Neural cell (in vitro differentiated cells): ENCODE measurements around the gene GFER. TPM values are rescaled to one million over a fixed set of nuclear protein-coding genes. Genes with fewer than 3 reads are reported as not detected.

Experiments used
- H2AFZ ChIP-seq: fragments of 200-600, 300-800 bp; sonication (generic), shearing (Covaris generic); 2 replicates; pipeline ENCODE4 v1.6.0; 2014; ENCODE audit warnings: low read depth, mild to moderate bottlenecking, antibody characterized with exemption, low read length, moderate library complexity
- H3F3A ChIP-seq: fragments of 200-600 bp; shearing (Covaris generic); 2 replicates; pipeline ENCODE4 v1.6.1; 2016; ENCODE audit warnings: mild to moderate bottlenecking, moderate library complexity, mixed read lengths, antibody characterized with exemption, low read length; ENCODE audit not compliant: insufficient read depth, poor library complexity, severe bottlenecking
- H3K27ac ChIP-seq: fragments of 200-600, 300-800 bp; sonication (generic), shearing (Covaris generic); 2 replicates; pipeline ENCODE4 v1.5.1; 2014; ENCODE audit warnings: mild to moderate bottlenecking, low read length, moderate library complexity
- H3K27me3 ChIP-seq: fragments of 300-800, 200-600 bp; sonication (generic), shearing (Covaris generic); 2 replicates; pipeline ENCODE4 v1.6.0; 2014; ENCODE audit warnings: mild to moderate bottlenecking, low read depth, low read length, moderate library complexity; ENCODE audit not compliant: insufficient read depth
- H3K36me3 ChIP-seq: fragments of 300-800, 200-600 bp; sonication (generic), shearing (Covaris generic); 2 replicates; pipeline ENCODE4 v1.5.1; 2014; ENCODE audit warnings: mild to moderate bottlenecking, antibody characterized with exemption, low read length, moderate library complexity; ENCODE audit not compliant: insufficient read depth
- H3K4me2 ChIP-seq: fragments of 300-800, 200-600 bp; sonication (generic), shearing (Covaris generic); 2 replicates; pipeline ENCODE4 v1.6.0; 2014; ENCODE audit warnings: mild to moderate bottlenecking, low read length
- H3K4me3 ChIP-seq: fragments of 300-800, 200-600 bp; sonication (generic), shearing (Covaris generic); 2 replicates; pipeline ENCODE4 v1.5.1; 2014; ENCODE audit warnings: mild to moderate bottlenecking, low read length, moderate library complexity
- H3K79me2 ChIP-seq: fragments of 200-600 bp; shearing (Covaris generic); replicated peaks from 2 replicates; pipeline ENCODE4 v1.6.0; 2014; ENCODE audit warnings: mild to moderate bottlenecking, low read length, moderate library complexity; ENCODE audit not compliant: insufficient read depth
- H3K9ac ChIP-seq: fragments of 300-800, 200-600 bp; sonication (generic), shearing (Covaris generic); 2 replicates; pipeline ENCODE4 v1.6.1; 2016; ENCODE audit warnings: mild to moderate bottlenecking, low read length, mixed read lengths
- H3K9me2 ChIP-seq: fragments of 200-600 bp; shearing (Covaris generic); 2 replicates; pipeline ENCODE4 v1.6.1; 2016; ENCODE audit warnings: mild to moderate bottlenecking, low read length, mixed read lengths; ENCODE audit not compliant: insufficient read depth
- H3K9me3 ChIP-seq: fragments of 200-600, 300-800 bp; sonication (generic), shearing (Covaris generic); 2 replicates; pipeline ENCODE4 v1.6.1; 2016; ENCODE audit warnings: mild to moderate bottlenecking, mixed run types, low read length, moderate library complexity, mixed read lengths
- H4K20me1 ChIP-seq: fragments of 200-600 bp; shearing (Covaris generic); 2 replicates; pipeline ENCODE4 v1.6.1; 2016; ENCODE audit warnings: mild to moderate bottlenecking, mixed run types; ENCODE audit not compliant: insufficient read depth
- CTCF ChIP-seq: fragments of 450-650 bp; IDR thresholded peaks from 2 replicates; pipeline ENCODE4 v1.5.1; 2014; ENCODE audit warnings: antibody characterized with exemption, mild to moderate bottlenecking, moderate library complexity; ENCODE audit not compliant: poor library complexity, severe bottlenecking
- EP300 ChIP-seq: fragments of 450-650 bp; conservative IDR thresholded peaks from 2 replicates; pipeline ENCODE4 v1.6.1; 2014; ENCODE audit warnings: antibody characterized with exemption, mild to moderate bottlenecking, moderate library complexity; ENCODE audit not compliant: poor library complexity, severe bottlenecking
- EZH2 ChIP-seq: fragments of 200-600, 300-800 bp; shearing (Covaris generic), sonication (generic); IDR thresholded peaks from 2 replicates; pipeline ENCODE4 v1.6.1; 2014; ENCODE audit warnings: antibody characterized with exemption, low read length, borderline replicate concordance, mild to moderate bottlenecking; ENCODE audit not compliant: insufficient read depth, poor library complexity, severe bottlenecking
- MXI1 ChIP-seq: fragments of 450-650 bp; conservative IDR thresholded peaks from 2 replicates; pipeline ENCODE4 v1.6.1; 2014; ENCODE audit warnings: antibody characterized with exemption, mild to moderate bottlenecking; ENCODE audit not compliant: poor library complexity, severe bottlenecking
- POLR2AphosphoS5 ChIP-seq: IDR thresholded peaks from 2 replicates; pipeline ENCODE4 v1.6.1; 2012
- RAD21 ChIP-seq: fragments of 450-650 bp; conservative IDR thresholded peaks from 2 replicates; pipeline ENCODE4 v1.6.1; 2014; ENCODE audit warnings: antibody characterized with exemption, mild to moderate bottlenecking, moderate library complexity
- SMC3 ChIP-seq: fragments of 450-650 bp; conservative IDR thresholded peaks from 2 replicates; pipeline ENCODE4 v1.6.1; 2014; ENCODE audit warnings: antibody characterized with exemption, mild to moderate bottlenecking, moderate library complexity; ENCODE audit not compliant: poor library complexity
- TAF1 ChIP-seq: IDR thresholded peaks from 2 replicates; pipeline ENCODE4 v1.6.1; 2012; ENCODE audit warnings: low read depth
- polyA plus RNA-seq: library from polyadenylated mRNA; depleted of rRNA; stranded (reverse); fragments of >200 nt; gene quantifications from 2 replicates; pipeline ENCODE4 v1.2.3, GENCODE V29; 2014
- TF ChIP-seq, protein P1 (sequence below): IDR thresholded peaks from 2 replicates; pipeline ENCODE4 v1.6.1; 2012; ENCODE audit warnings: borderline replicate concordance

Gene GFER
- polyA plus RNA-seq, 1 donor from 2014 or later, result 37.8 TPM

DNA sequence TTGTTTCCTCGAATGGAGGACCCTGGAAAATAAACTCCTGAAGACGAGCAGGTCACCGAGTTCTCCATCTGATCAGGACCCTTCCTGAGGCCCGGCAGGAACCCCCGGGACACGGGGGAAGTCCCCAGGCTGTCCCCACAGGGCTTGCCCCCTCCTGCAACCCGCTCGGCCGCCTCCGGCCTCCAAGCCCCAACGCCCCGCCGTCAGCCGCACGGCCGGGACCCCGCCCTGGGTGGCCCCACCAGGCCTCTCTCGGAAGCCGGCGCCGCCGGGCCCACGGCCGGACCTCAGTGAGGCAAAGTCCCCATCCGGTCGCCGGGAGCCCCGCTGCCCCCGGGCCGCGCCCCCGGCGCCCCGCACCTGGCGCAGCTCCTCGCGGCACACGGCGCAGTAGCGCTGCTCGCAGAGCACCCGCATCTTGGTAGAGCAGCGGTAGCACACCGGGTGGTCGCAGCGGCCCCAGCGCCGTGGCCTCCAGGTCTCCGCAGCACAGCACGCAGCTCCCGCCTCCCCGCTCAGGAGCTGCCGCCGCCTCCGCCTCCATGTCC, 25.2 kb downstream of the GFER start:
- TF ChIP-seq EZH2 (no peak), POLR2AphosphoS5 (no peak), SMC3 (no peak), RAD21 (no peak), EP300 (no peak), TAF1 (no peak), MXI1 (no peak), CTCF (no peak)
- TF ChIP-seq, protein P1, sequence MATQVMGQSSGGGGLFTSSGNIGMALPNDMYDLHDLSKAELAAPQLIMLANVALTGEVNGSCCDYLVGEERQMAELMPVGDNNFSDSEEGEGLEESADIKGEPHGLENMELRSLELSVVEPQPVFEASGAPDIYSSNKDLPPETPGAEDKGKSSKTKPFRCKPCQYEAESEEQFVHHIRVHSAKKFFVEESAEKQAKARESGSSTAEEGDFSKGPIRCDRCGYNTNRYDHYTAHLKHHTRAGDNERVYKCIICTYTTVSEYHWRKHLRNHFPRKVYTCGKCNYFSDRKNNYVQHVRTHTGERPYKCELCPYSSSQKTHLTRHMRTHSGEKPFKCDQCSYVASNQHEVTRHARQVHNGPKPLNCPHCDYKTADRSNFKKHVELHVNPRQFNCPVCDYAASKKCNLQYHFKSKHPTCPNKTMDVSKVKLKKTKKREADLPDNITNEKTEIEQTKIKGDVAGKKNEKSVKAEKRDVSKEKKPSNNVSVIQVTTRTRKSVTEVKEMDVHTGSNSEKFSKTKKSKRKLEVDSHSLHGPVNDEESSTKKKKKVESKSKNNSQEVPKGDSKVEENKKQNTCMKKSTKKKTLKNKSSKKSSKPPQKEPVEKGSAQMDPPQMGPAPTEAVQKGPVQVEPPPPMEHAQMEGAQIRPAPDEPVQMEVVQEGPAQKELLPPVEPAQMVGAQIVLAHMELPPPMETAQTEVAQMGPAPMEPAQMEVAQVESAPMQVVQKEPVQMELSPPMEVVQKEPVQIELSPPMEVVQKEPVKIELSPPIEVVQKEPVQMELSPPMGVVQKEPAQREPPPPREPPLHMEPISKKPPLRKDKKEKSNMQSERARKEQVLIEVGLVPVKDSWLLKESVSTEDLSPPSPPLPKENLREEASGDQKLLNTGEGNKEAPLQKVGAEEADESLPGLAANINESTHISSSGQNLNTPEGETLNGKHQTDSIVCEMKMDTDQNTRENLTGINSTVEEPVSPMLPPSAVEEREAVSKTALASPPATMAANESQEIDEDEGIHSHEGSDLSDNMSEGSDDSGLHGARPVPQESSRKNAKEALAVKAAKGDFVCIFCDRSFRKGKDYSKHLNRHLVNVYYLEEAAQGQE, result no peak
- Histone ChIP-seq H3K4me2 (peak overlapping the region; percentile 34), H3K9ac (peak overlapping the region; percentile 75), H4K20me1 (peaks cover 5% of the 10 kb centered on the region), H3K79me2 (peaks cover 46% of the 10 kb centered on the region), H2AFZ (no peak overlapping the region), H3K4me3 (peak overlapping the region; percentile 87), H3K27me3 (no peaks in the 10 kb centered on the region), H3K27ac (peak overlapping the region; percentile 19), H3K9me3 (no peaks in the 10 kb centered on the region), H3F3A (no peaks in the 10 kb centered on the region), H3K9me2 (no peaks in the 10 kb centered on the region), H3K36me3 (no peaks in the 10 kb centered on the region)

GRCh38 chr16:2009791-2010510, 26.0 kb downstream of the GFER start, which contains the start of gene ZNF598:
Gene ZNF598 (minus strand): TSS chr16:2009821.
- no peaks in the 10 kb centered on the region for H3K9me3 ChIP-seq
- H3K4me3 ChIP-seq, result peak within 1 kb of the TSS; percentile 87
- H2AFZ ChIP-seq, result peak within 1 kb of the TSS; percentile 81
- H4K20me1 ChIP-seq, result peaks cover 5% of the 10 kb centered on the region
- H3K9ac ChIP-seq, result peak within 1 kb of the TSS; percentile 89
- H3F3A ChIP-seq, result no peaks in the 10 kb centered on the region
- peak within 1 kb of the TSS; percentile 87 for H3K27ac ChIP-seq
- no peaks in the 10 kb centered on the region for H3K36me3 ChIP-seq
- peaks cover 46% of the 10 kb centered on the region for H3K79me2 ChIP-seq
- H3K27me3 ChIP-seq, result no peaks in the 10 kb centered on the region
- H3K9me2 ChIP-seq, result no peaks in the 10 kb centered on the region
- TF ChIP-seq, protein P1, result peak; percentile 33
- TF ChIP-seq MXI1 (peak; percentile 94), TAF1 (peak; percentile 2), SMC3 (peak; percentile 20), POLR2AphosphoS5 (peak; percentile 85), RAD21 (no peak), CTCF (peak; percentile 34), EZH2 (no peak), EP300 (peak; percentile 49)
- peak within 1 kb of the TSS; percentile 100 for H3K4me2 ChIP-seq
